Cardiac fibroblast (primary cell): Measurements from ENCODE around the gene ADAMTS17.

Source experiments
- DNase-seq, 2 donors: peaks; one replicate each; pipeline versions ENCODE4 v3.0.0 to v3.0.0-alpha.2; 2010; ENCODE audit warnings: low read depth in 2 of 2
- H3K4me3 ChIP-seq, 2 donors: replicated peaks in 1 of 2; 1 replicate in 1 of 2; 2 replicates in 1 of 2; pipeline ENCODE4 v1.5.1; 2011; ENCODE audit warnings: low read depth in 2 of 2, low read length in 2 of 2, mild to moderate bottlenecking in 2 of 2, moderate library complexity in 1 of 2
- TF ChIP-seq, protein P1 (sequence below): IDR thresholded peaks from one replicate; pipeline ENCODE4 v1.5.1; 2011; ENCODE audit warnings: low read depth, mild to moderate bottlenecking, low read length, inconsistent platforms

The ADAMTS17 gene

DNA sequence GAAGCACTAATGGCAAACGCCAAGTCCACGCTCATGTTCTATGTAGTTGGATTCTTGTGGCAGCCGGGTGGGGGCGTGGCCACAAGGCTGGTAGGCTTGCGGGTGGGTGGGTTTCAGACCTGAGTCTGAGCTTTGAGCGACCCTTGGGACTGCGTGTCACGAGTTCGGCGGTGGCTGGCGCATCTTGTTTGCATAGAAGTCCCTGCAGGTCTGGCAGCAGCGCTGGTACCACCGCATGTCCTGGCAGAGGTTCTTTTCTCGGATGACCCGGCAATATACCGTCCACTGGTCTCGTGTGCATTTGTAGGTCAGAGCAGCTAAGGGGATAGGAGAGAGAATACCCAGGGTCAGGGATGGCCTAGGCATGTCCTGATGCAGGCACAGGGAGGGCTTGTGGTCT is 367.5 kb downstream of the ADAMTS17 start:
- TF ChIP-seq, protein P1, sequence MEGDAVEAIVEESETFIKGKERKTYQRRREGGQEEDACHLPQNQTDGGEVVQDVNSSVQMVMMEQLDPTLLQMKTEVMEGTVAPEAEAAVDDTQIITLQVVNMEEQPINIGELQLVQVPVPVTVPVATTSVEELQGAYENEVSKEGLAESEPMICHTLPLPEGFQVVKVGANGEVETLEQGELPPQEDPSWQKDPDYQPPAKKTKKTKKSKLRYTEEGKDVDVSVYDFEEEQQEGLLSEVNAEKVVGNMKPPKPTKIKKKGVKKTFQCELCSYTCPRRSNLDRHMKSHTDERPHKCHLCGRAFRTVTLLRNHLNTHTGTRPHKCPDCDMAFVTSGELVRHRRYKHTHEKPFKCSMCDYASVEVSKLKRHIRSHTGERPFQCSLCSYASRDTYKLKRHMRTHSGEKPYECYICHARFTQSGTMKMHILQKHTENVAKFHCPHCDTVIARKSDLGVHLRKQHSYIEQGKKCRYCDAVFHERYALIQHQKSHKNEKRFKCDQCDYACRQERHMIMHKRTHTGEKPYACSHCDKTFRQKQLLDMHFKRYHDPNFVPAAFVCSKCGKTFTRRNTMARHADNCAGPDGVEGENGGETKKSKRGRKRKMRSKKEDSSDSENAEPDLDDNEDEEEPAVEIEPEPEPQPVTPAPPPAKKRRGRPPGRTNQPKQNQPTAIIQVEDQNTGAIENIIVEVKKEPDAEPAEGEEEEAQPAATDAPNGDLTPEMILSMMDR, result no peak

DNA sequence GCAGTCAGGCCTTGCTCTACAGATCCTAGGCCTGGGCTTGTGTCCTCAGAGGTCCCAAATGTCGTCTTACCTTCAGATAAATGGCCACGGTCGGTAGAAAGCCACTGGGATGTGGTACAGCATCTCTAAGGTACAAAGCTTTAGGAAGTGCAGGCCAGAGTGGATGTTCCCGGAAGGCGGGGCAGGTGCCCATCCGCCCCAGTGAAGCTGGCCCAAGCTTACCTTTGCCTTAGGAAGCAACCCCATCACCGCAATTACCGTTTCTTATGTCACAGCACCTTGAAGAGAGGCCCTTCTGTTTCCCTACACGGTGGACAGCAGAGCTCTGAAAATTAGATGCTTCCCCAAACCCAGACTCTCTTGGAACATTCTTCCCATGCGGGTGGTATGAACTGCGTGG is 368.4 kb downstream of the ADAMTS17 start:
- TF ChIP-seq, protein P1, result no peak
- no peak overlapping the region for H3K4me3 ChIP-seq
- no peak for DNase-seq

More for the DNA sequence above, 367.5 kb downstream of the ADAMTS17 start:
- H3K4me3 ChIP-seq, result no peak overlapping the region
- no peak for DNase-seq

DNA sequence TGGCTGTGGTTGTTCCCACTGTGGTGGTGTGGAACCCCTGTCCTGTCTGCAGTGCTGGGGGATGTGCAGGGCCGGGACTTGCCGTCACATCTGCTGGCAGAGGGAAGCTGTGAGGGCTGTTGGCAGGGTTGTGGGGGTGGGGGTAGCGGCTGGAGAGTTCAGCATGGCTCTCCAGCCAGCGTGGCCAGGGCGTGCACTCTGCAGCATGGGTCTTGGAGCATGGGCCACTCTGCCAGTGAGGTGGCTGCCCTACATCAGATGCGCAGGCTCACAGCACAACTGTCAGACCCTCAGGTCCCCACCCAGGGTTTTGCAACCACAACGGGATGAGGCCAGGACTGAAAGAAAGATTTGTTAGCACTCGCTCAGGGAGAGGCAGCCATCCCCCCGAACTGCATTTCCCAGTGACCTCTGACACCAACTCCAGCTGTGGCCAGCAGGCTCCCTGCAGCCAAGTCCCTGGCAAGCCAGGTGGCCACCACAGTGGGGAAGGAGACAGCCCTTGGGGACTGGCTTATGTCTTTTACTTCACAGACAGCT is 370.8 kb downstream of the ADAMTS17 start:
- H3K4me3 ChIP-seq, result no peak overlapping the region
- DNase-seq, result no peak
- TF ChIP-seq, protein P1, result no peak

DNA sequence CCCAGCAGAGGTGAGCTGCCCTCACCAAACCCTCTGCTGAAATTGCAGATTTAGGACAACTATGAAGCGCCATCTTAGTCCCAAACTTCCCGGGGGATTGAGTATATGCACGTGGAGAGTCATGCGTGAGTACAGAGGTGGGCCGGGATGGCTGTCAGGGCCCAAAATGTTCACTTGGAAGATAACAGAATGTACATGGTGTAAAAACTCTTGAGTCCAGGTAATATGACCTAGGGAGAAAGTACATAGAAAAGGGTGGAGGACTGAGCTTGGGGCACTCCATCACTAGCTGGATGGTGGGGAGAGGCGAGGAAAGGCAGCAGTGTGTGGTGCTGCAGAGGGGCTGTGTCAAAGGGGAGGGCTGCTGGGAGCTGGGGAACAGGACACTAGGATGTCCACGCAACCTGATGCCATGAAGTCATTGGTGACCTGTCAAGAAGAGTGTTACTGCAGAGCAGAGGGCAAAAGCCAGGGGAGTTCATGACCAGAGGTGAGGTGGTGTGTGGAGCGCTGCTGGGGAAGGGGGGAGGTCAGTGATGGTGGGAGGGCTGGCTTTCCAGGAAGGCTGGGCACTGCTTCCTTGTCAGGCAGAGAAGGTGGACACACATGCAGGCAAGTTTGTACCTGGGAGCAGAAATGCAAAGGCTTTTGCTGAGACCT is 372.4 kb downstream of the ADAMTS17 start:
- TF ChIP-seq, protein P1, result no peak
- no peak overlapping the region for H3K4me3 ChIP-seq
- DNase-seq, result no peak

DNA sequence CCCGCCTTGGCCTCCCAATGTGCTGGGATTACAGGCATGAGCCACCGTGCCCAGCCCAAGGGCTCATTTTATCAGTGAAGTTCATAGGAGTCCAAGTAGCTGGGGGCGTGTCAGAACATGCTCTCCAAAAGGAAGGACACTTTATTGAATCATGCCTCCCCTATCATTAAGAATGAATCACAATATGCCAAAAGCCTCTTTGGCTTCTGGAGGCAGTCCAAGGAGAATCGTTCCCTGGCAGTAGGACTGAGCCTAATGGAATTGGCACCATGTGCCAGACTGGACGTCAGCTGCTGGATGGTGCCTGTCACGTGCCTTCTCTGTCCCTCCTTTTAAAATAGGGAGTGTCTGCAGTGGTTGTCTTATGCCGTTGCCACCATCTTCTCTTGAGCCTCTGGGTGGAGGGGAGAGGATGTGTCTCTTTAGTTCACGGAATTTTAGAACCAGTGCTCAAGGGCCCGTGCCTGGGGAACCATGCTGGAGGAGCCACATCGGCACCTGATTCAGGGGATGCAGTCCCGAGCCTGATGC is 373.9 kb downstream of the ADAMTS17 start:
- no peak overlapping the region for H3K4me3 ChIP-seq
- TF ChIP-seq, protein P1, result no peak
- peak in 1 of 2 donors; percentile 33 for DNase-seq

DNA sequence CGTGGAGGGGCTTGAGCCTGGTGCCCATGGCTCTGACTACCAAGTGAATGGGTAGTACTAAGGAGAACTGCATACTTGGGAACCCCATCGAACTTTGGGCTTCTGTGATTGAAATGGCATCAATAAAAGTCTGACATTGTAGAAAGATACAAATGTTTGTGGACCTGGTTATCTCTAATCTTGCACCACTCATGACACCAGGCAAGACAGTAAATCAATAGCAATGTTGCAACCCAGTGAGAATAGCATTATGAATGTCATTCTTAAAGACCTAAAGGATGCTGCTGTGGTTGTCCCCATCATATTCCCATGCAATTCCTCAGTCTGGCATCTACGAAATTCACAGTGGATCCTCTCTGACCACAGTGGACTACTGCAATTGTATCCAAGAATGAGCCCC is 375.0 kb downstream of the ADAMTS17 start:
- no peak for DNase-seq
- H3K4me3 ChIP-seq, result no peak overlapping the region
- TF ChIP-seq, protein P1, result no peak
